Left ventricle myocardium inferior (tissue), 1 donor: ENCODE data around the gene GMEB2. TPM values are rescaled to one million over a fixed set of nuclear protein-coding genes. Genes with fewer than 3 reads are reported as not detected.

Experiments used
- DNase-seq: peaks from one replicate; pipeline ENCODE4 v3.0.0-alpha.2; 2020
- H3K27ac ChIP-seq: fragments of 200-600 bp; replicated peaks from 2 replicates; pipeline ENCODE4 v1.8.0; 2021
- H3K27me3 ChIP-seq: fragments of 200-600 bp; 2 replicates; pipeline ENCODE4 v1.8.0; 2021; ENCODE audit warnings: low read depth
- H3K36me3 ChIP-seq: fragments of 200-600 bp; 2 replicates; pipeline ENCODE4 v1.8.0; 2021
- H3K4me1 ChIP-seq: fragments of 200-600 bp; 2 replicates; pipeline ENCODE4 v1.8.0; 2021
- H3K4me3 ChIP-seq: fragments of 200-600 bp; 2 replicates; pipeline ENCODE4 v1.8.0; 2021; ENCODE audit warnings: mild to moderate bottlenecking, moderate library complexity
- H3K9me3 ChIP-seq: fragments of 200-600 bp; replicated peaks from 2 replicates; pipeline ENCODE4 v1.8.0; 2021
- CTCF ChIP-seq: fragments of 200-600 bp; IDR thresholded peaks from 2 replicates; pipeline ENCODE4 v1.8.0; 2021; ENCODE audit warnings: antibody characterized with exemption, mild to moderate bottlenecking, borderline replicate concordance
- intact Hi-C: fragments of 100-400 bp; cut with micrococcal nuclease; formaldehyde crosslinking; loops from one replicate; pipeline ENCODE4 v1.11.0; 2022
- total RNA-seq: library from RNA; stranded (reverse); fragmentation: NEBNext Ultra II Directional; extraction: Animal tissue kit (Norgen Biotek cat#: 25700); gene quantifications from one replicate; pipeline ENCODE4 v1.2.1, GENCODE V29; 2021
- donor health status: DM: no; HTN: yes; CAD: no; lungs with severe emphysema.

GMEB2 gene
- total RNA-seq, 1 donor from 2014 or later: 5.3 TPM

- Histone ChIP-seq H3K4me3 (no peak overlapping the region), H3K9me3 (no peaks in the 10 kb centered on the region), H3K27ac (no peak overlapping the region), H3K4me1 (peaks cover under 1% of the 10 kb centered on the region), H3K27me3 (no peaks in the 10 kb centered on the region), H3K36me3 (peaks cover 56% of the 10 kb centered on the region)
- no peak for DNase-seq
- intact Hi-C loops: no loop called here
- no peak for TF ChIP-seq CTCF
These were observed 59.3 kb downstream of the GMEB2 start for GRCh38 chr20:63567386-63568169.

DNA sequence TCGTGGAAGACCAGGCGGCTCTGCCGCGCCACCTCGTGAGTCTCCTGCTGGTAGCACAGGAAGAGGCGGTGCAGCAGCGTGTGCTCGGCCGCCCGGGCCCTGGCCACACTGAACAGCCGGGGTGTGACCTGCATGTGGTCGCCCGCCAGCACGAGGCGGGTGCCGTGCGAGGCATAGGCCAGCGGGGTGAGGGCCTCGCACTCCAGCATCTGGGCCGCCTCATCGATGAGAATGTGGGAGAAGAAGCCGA, 59.8 kb downstream of the GMEB2 start:
- intact Hi-C loops: no loop called here
- TF ChIP-seq CTCF: no peak
- DNase-seq: no peak
- no peaks in the 10 kb centered on the region for H3K4me1 ChIP-seq
- no peak overlapping the region for H3K4me3 ChIP-seq
- no peaks in the 10 kb centered on the region for H3K27me3 ChIP-seq
- no peak overlapping the region for H3K27ac ChIP-seq
- peaks cover 56% of the 10 kb centered on the region for H3K36me3 ChIP-seq
- H3K9me3 ChIP-seq: no peaks in the 10 kb centered on the region

GRCh38 chr20:63566395-63567135, 60.3 kb downstream of the GMEB2 start:
- no peak overlapping the region for H3K4me3 ChIP-seq
- no peaks in the 10 kb centered on the region for H3K27me3 ChIP-seq
- no peak for DNase-seq
- H3K27ac ChIP-seq: no peak overlapping the region
- no peak for TF ChIP-seq CTCF
- no peaks in the 10 kb centered on the region for H3K9me3 ChIP-seq
- intact Hi-C loops: no loop called here
- no peaks in the 10 kb centered on the region for H3K4me1 ChIP-seq
- peaks cover 58% of the 10 kb centered on the region for H3K36me3 ChIP-seq

GRCh38 chr20:63565699-63566335, 61.1 kb downstream of the GMEB2 start:
- no peaks in the 10 kb centered on the region for H3K4me1 ChIP-seq
- intact Hi-C loops: no loop called here
- H3K36me3 ChIP-seq: peaks cover 66% of the 10 kb centered on the region
- no peaks in the 10 kb centered on the region for H3K9me3 ChIP-seq
- TF ChIP-seq CTCF: no peak
- DNase-seq: no peak
- H3K27me3 ChIP-seq: no peaks in the 10 kb centered on the region
- H3K4me3 ChIP-seq: no peak overlapping the region
- no peak overlapping the region for H3K27ac ChIP-seq

DNA sequence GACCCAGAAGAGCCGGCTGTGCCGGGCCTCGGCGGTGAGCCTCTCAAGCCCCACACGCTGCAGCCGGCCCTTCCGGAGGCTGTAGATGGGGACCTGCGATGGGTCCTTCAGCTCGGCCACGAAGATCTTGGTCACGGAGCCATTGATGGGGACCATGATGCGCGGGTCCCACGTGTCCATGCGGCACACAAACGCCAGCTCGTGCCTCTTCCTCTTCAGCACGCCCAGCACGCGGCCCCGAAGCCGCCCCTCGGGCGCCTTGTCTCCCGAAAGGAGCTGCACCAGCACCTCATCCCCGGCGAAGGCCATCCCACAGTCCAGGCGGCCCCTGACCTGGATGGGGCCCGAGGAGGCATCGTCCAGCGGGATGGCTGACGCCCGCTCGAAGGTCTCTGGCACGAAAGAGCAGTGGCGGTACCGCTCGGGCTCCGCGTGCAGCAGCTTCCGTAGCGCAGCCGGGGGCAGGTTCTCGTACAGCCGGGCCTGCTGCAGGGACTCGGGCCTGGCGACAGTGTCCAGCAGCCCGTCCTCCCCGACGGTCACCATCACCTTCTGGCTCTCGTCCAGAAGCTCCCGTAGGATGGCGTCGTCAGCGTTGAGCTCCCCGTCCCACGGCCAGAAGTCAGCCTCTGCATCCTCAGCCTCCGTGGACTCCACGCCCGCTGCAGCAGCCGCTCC, 61.7 kb downstream of the GMEB2 start:
- no peak for DNase-seq
- H3K9me3 ChIP-seq: no peaks in the 10 kb centered on the region
- H3K36me3 ChIP-seq: peaks cover 72% of the 10 kb centered on the region
- no peaks in the 10 kb centered on the region for H3K4me1 ChIP-seq
- no peak for TF ChIP-seq CTCF
- no peak overlapping the region for H3K4me3 ChIP-seq
- no peak overlapping the region for H3K27ac ChIP-seq
- intact Hi-C loops: no loop called here
- no peaks in the 10 kb centered on the region for H3K27me3 ChIP-seq
